GM19035 (cell line): ENCODE data around the gene ELOVL4.

ENCODE experiments used
- ATAC-seq: cut with Tn5 transposase; IDR thresholded peaks from one replicate; pipeline ENCODE4 v1.9.1; 2021; ENCODE audit not compliant: unreplicated experiment

The ELOVL4 gene

GRCh38 chr6:79913369-79913768 lies 34.0 kb downstream of the ELOVL4 start:
- no peak for ATAC-seq

- no peak for ATAC-seq
Measured at GRCh38 chr6:79911992-79912391, 35.4 kb downstream of the ELOVL4 start.

GRCh38 chr6:79909517-79909916 lies 37.8 kb downstream of the ELOVL4 start:
- no peak for ATAC-seq

GRCh38 chr6:79902046-79902445 lies 45.3 kb downstream of the ELOVL4 start:
- ATAC-seq = no peak

- ATAC-seq = no peak
Measured at GRCh38 chr6:79898076-79898475, 49.3 kb downstream of the ELOVL4 start.

- no peak for ATAC-seq
Measured at GRCh38 chr6:79896075-79896449, 51.3 kb downstream of the ELOVL4 start.

GRCh38 chr6:79895382-79896074 lies 51.8 kb downstream of the ELOVL4 start:
- ATAC-seq = no peak

GRCh38 chr6:79894939-79895338 lies 52.4 kb downstream of the ELOVL4 start:
- ATAC-seq = no peak

GRCh38 chr6:79888587-79888986 lies 58.8 kb downstream of the ELOVL4 start:
- no peak for ATAC-seq

- ATAC-seq = no peak
Measured at GRCh38 chr6:79878142-79878748, 69.1 kb downstream of the ELOVL4 start.

GRCh38 chr6:79874531-79875134 lies 72.7 kb downstream of the ELOVL4 start:
- ATAC-seq = no peak

- no peak for ATAC-seq
Measured at GRCh38 chr6:79872986-79873385, 74.4 kb downstream of the ELOVL4 start.

GRCh38 chr6:79872303-79872702 lies 75.0 kb downstream of the ELOVL4 start:
- ATAC-seq = no peak

- peak; percentile 100 for ATAC-seq
Measured at GRCh38 chr6:79869600-79870084, 77.7 kb downstream of the ELOVL4 start.

- ATAC-seq = no peak
Measured at GRCh38 chr6:79869184-79869583, 78.2 kb downstream of the ELOVL4 start.

GRCh38 chr6:79868098-79868722 lies 79.1 kb downstream of the ELOVL4 start:
- ATAC-seq = peak; percentile 41
